8988T (cell line): ENCODE data around the gene CTBP1.

Source experiments
- DNase-seq: peaks from one replicate; pipeline ENCODE4 v3.0.0; 2011

Gene CTBP1

GRCh38 chr4:1194010-1194900 lies 54.7 kb downstream of the CTBP1 start:
- DNase-seq: peak; percentile 27

- DNase-seq: peak; percentile 39
Measured at GRCh38 chr4:1193206-1194009, 55.5 kb downstream of the CTBP1 start.

- peak; percentile 57 for DNase-seq
Measured at GRCh38 chr4:1192493-1193205, 56.3 kb downstream of the CTBP1 start.

GRCh38 chr4:1192091-1192492 lies 56.8 kb downstream of the CTBP1 start:
- DNase-seq: peak; percentile 84

GRCh38 chr4:1191621-1192020 lies 57.3 kb downstream of the CTBP1 start:
- DNase-seq: no peak

GRCh38 chr4:1187182-1187581 lies 61.7 kb downstream of the CTBP1 start:
- DNase-seq: no peak

- no peak for DNase-seq
Measured at GRCh38 chr4:1183985-1184773, 64.8 kb downstream of the CTBP1 start.

GRCh38 chr4:1182313-1182712 lies 66.6 kb downstream of the CTBP1 start:
- DNase-seq: no peak

GRCh38 chr4:1180663-1181062 lies 68.3 kb downstream of the CTBP1 start:
- DNase-seq: no peak

- no peak for DNase-seq
Measured at GRCh38 chr4:1179976-1180375, 69.0 kb downstream of the CTBP1 start.

GRCh38 chr4:1179089-1179441 lies 69.9 kb downstream of the CTBP1 start:
- DNase-seq: no peak

GRCh38 chr4:1178300-1179088 lies 70.4 kb downstream of the CTBP1 start:
- DNase-seq: no peak

GRCh38 chr4:1177274-1178141 lies 71.4 kb downstream of the CTBP1 start:
- DNase-seq: no peak

GRCh38 chr4:1176398-1177273 lies 72.3 kb downstream of the CTBP1 start:
- no peak for DNase-seq

GRCh38 chr4:1175635-1176229 lies 73.2 kb downstream of the CTBP1 start:
- DNase-seq: no peak

- DNase-seq: no peak
Measured at GRCh38 chr4:1174941-1175634, 73.8 kb downstream of the CTBP1 start.

- DNase-seq: no peak
Measured at GRCh38 chr4:1172971-1173757, 75.8 kb downstream of the CTBP1 start.
